Activated naive CD4-positive, alpha-beta T cell treated with anti-CD3 and anti-CD28 coated beads for 36 hours (primary cell): ENCODE data around the gene CFAP157. TPM values are rescaled to one million over a fixed set of nuclear protein-coding genes. Genes with fewer than 3 reads are reported as not detected.
"Not testable (repeated sequence)": the region's sequence is repeated elsewhere in the genome, so short reads cannot be mapped to it uniquely, and the experiment has no call there.

ENCODE experiments used
- CTCF ChIA-PET: fragments of 350-600 bp; sonication (Branson Sonifier 250); formaldehyde crosslinking; loops from one replicate; lab custom pipeline; 2021; ENCODE audit warnings: antibody characterized with exemption; lab: Charles Lee
- DNase-seq: peaks from one replicate; pipeline ENCODE4 v3.0.0-alpha.2; 2020
- H3K27ac Mint-ChIP-seq: one replicate; pipeline ENCODE4 v1.8.0; 2021; ENCODE audit warnings: mild to moderate bottlenecking, mixed read lengths
- H3K27me3 Mint-ChIP-seq: one replicate; pipeline ENCODE4 v1.8.0; 2021; ENCODE audit warnings: low read depth, mixed read lengths
- H3K36me3 Mint-ChIP-seq: one replicate; pipeline ENCODE4 v1.8.0; 2021; ENCODE audit warnings: low read depth, mixed read lengths
- H3K4me1 Mint-ChIP-seq: one replicate; pipeline ENCODE4 v1.8.0; 2021; ENCODE audit warnings: low read depth, mixed read lengths
- H3K4me3 Mint-ChIP-seq: one replicate; pipeline ENCODE4 v1.8.0; 2021; ENCODE audit warnings: mild to moderate bottlenecking, moderate library complexity, mixed read lengths
- H3K9me3 Mint-ChIP-seq: one replicate; pipeline ENCODE4 v1.8.0; 2021; ENCODE audit warnings: mixed read lengths
- intact Hi-C: fragments of 100-400 bp; cut with micrococcal nuclease; formaldehyde crosslinking; loops from one replicate; pipeline ENCODE4 v1.15.1; 2023
- total RNA-seq, 2 experiments: library from RNA; stranded (reverse); gene quantifications; one replicate each; pipeline ENCODE4 v1.2.3, GENCODE V29; 2021

The CFAP157 gene
- total RNA-seq, 2 experiments from 2014 or later, result 0.07 TPM; not detected in 1

DNA sequence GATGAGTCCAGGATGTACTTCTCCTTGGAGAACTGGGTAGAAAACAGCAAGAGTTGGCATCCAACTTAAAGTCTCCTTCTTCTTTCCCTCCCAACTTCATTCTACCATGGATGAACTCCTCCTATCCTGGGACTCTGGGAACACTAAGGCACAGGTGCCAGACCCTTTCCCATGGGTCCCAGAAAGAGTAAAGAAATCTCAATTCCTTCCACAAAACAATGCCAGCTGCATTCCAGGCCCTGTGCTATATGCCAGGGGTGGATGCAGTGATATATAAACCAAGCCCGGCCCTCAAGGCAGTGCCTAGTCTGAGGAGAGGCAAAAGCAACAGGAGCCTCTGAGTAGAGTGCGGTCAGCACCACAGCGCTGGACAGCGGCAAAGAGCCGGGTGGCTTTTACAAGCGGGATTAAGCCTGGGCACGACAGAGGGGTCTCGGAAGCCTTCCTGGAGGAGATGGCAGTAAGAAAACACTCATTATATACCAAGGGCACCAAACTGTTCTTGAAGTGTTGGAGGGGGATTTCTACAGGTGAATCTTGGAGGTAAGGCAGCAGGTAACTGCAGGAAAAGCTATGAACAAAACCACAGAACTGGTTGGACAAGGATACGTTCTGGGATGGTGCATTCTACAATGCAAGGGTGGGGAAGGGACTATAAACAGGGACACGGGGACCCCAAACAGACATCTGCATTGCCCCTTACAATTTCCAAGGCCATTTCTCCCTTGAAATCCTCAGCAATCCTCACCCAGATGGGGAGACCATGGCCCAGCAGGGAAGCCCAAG, 44.7 kb downstream of the CFAP157 start:
- H3K27me3 Mint-ChIP-seq, result no peaks in the 10 kb centered on the region
- peaks cover 9% of the 10 kb centered on the region for H3K36me3 Mint-ChIP-seq
- no peak overlapping the region for H3K27ac Mint-ChIP-seq
- no peak overlapping the region for H3K4me3 Mint-ChIP-seq
- peaks cover 4% of the 10 kb centered on the region for H3K4me1 Mint-ChIP-seq
- H3K9me3 Mint-ChIP-seq, result no peaks in the 10 kb centered on the region
- DNase-seq, result peak; percentile 24
- intact Hi-C loops, result no loop called here
- CTCF ChIA-PET, result no interaction called here

DNA sequence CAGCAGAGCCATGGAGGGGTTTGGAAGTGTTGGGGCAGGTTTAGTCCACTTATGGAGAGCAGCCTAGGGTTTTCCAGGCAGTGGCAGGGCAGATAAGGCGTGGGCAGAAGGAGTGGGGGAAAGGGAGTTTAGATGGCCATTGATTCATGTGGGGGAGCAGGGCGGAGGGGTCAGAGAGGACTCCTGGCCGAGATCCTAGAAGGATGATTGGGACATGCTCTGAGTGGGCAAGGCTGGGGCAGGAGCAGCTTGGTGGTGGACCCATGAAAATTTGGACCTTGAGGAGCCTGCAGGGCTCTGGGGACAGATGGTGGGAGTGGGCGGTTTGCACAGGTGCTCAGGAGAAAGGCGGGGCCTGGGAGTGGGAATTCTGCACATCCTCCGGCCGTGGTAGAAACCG, 46.4 kb downstream of the CFAP157 start:
- Mint-ChIP-seq H3K36me3 (peaks cover 7% of the 10 kb centered on the region), H3K4me3 (no peak overlapping the region), H3K27me3 (no peaks in the 10 kb centered on the region), H3K27ac (no peak overlapping the region), H3K4me1 (no peaks in the 10 kb centered on the region), H3K9me3 (no peaks in the 10 kb centered on the region)
- no peak for DNase-seq
- intact Hi-C loops, result no loop called here
- CTCF ChIA-PET, result no interaction called here

- CTCF ChIA-PET, result no interaction called here
- intact Hi-C loops, result no loop called here
- no peak for DNase-seq
- Mint-ChIP-seq H3K36me3 (peaks cover 7% of the 10 kb centered on the region), H3K9me3 (no peaks in the 10 kb centered on the region), H3K4me1 (no peaks in the 10 kb centered on the region), H3K27me3 (no peaks in the 10 kb centered on the region), H3K4me3 (no peak overlapping the region), H3K27ac (no peak overlapping the region)
These were observed 46.8 kb downstream of the CFAP157 start for GRCh38 chr9:127753622-127754021.

DNA sequence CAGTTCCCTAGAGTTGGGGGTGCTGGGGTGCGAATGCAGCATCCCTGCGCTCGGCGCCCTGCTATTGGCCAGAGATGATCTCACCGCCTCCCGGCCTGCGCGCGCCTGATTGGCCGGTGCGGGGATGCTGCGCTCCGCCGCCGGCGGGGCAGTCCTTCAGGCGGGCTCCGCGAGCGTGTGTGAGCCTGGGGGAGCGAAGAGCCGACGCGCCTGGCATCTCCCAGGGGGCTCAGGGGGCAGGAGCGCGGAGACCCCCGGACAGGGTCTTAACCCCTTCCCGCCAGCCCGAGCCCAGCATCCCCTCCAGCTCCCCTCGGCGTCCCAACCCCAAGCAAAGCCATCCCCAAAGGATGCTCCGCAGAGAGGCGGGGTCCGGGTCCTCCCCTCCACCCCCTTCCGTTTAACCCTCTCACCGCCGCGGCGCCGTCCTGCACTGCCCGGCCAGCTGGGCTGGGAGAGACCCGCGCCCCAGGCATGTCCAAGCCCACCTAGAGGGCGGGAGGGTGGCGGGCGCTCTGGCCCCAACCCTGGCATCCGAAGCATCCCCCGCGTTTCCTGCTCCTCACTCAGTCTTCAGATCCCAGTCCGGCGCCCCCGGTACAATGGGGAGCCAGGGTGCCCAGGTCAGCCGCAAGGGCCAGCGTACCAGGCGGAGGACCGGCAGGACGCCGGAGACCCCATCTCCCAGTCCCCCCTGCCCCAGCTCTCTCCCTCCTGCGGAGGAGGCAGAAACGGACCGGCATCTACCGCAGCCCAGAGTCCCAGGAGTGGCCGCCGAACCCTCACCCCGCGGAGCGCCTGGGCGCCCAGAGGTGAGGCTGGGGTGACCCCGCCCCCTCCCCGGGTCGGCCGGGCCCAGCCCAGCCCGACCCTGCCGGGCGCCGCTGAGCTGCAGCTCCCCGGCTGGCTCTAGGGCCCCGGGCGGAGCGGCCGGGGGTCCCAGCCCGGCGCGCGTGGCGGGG, 47.6 kb downstream of the CFAP157 start:
- Mint-ChIP-seq H3K36me3 (peaks cover 7% of the 10 kb centered on the region), H3K27me3 (no peaks in the 10 kb centered on the region), H3K27ac (no peak overlapping the region), H3K9me3 (no peaks in the 10 kb centered on the region), H3K4me1 (no peaks in the 10 kb centered on the region), H3K4me3 (no peak overlapping the region)
- no peak for DNase-seq
- CTCF ChIA-PET, result no interaction called here
- intact Hi-C loops, result no loop called here

GRCh38 chr9:127755061-127756060, 48.6 kb downstream of the CFAP157 start:
- intact Hi-C loops, result no loop called here
- Mint-ChIP-seq H3K27ac (no peak overlapping the region), H3K9me3 (no peaks in the 10 kb centered on the region), H3K4me1 (no peaks in the 10 kb centered on the region), H3K27me3 (no peaks in the 10 kb centered on the region), H3K36me3 (peaks cover 4% of the 10 kb centered on the region), H3K4me3 (no peak overlapping the region)
- no peak for DNase-seq
- CTCF ChIA-PET, result interaction anchor here (1.1 kb wide), 2 partner anchors 15 to 21 kb away, joined by 3 read pairs; no protein-coding TSS in a partner anchor

GRCh38 chr9:127756233-127756632, 49.4 kb downstream of the CFAP157 start:
- intact Hi-C loops, result no loop called here
- H3K27me3 Mint-ChIP-seq, result no peaks in the 10 kb centered on the region
- H3K4me3 Mint-ChIP-seq, result no peak overlapping the region
- no peaks in the 10 kb centered on the region for H3K9me3 Mint-ChIP-seq
- no peak overlapping the region for H3K27ac Mint-ChIP-seq
- no peaks in the 10 kb centered on the region for H3K4me1 Mint-ChIP-seq
- DNase-seq, result no peak
- no peaks in the 10 kb centered on the region for H3K36me3 Mint-ChIP-seq
- CTCF ChIA-PET, result interaction anchor here (0.6 to 1.1 kb wide), 4 partner anchors 10 to 230 kb away, joined by 3 to 5 read pairs (median 3); no protein-coding TSS in a partner anchor

DNA sequence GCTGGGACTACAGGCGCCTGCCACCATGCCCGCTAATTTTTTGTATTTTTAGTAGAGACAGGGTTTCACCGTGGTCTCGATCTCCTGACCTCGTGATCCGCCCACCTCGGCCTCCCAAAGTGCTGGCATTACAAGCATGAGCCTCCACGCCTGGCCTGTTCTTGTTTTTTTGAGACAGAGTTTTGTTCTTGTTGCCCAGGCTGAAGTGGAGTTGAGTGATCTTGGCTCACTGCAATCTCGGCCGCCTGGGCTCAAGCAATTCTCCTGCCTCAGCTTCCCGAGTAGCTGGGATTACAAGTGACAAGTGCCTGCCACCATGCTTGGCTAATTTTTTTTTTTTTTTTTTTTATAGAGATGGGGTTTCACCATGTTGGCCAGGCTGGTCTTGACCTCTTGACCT, 50.0 kb downstream of the CFAP157 start:
- H3K27me3 Mint-ChIP-seq, H3K27ac Mint-ChIP-seq, DNase-seq, H3K4me3 Mint-ChIP-seq, H3K36me3 Mint-ChIP-seq, H3K9me3 Mint-ChIP-seq, H3K4me1 Mint-ChIP-seq, intact Hi-C loops: not testable (repeated sequence)
- CTCF ChIA-PET, result interaction anchor here (0.6 to 0.8 kb wide), 3 partner anchors 9 to 68 kb away, joined by 3 to 5 read pairs (median 3); partner anchors contain the start of gene CDK9

DNA sequence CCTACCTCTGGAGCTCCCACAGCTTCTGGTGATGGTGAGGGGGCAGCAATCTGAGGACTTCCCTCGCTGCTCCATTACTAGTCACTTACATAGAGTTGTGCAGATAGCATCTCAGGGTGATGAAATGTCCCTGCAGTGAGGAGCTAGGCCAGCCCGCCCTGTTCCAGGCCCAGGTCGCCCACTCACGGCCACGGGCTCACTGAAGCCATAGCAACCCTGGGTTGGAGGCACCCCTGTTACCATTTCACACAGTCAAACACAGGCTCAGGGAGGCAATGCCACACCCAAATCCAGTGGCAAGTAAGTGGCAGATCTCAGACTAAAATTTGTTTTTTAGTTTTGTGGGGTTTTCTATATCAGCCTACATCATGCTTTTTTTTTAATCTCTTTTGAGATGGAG, 52.1 kb downstream of the CFAP157 start:
- intact Hi-C loops, result no loop called here
- H3K9me3 Mint-ChIP-seq, result no peaks in the 10 kb centered on the region
- DNase-seq, result no peak
- no peaks in the 10 kb centered on the region for H3K36me3 Mint-ChIP-seq
- peaks cover 3% of the 10 kb centered on the region for H3K4me1 Mint-ChIP-seq
- H3K27ac Mint-ChIP-seq, result no peak overlapping the region
- H3K27me3 Mint-ChIP-seq, result no peaks in the 10 kb centered on the region
- CTCF ChIA-PET, result no interaction called here
- H3K4me3 Mint-ChIP-seq, result no peak overlapping the region

DNA sequence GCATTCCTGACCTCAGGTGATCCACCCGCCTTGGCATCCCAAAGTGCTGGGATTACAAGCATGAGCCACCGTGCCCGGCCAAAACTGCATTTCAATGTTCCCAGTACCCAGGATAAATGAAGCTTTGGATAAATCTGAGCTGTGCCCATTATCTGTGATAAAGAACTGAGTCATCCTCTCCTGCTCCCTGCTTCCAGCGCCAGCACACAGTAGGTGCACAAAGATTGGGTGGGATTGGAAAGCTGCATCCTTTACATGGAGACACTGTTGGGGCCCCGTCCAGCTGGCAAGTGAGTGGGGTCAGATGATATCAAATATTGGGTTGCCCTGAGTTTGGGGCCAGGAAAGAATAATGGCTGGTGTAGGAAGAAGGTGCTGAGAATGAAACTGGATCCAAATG, 54.3 kb downstream of the CFAP157 start:
- DNase-seq, result no peak
- H3K36me3 Mint-ChIP-seq, result peaks cover 3% of the 10 kb centered on the region
- intact Hi-C loops, result no loop called here
- no peak overlapping the region for H3K27ac Mint-ChIP-seq
- CTCF ChIA-PET, result no interaction called here
- H3K4me1 Mint-ChIP-seq, result peaks cover 16% of the 10 kb centered on the region
- H3K27me3 Mint-ChIP-seq, result no peaks in the 10 kb centered on the region
- no peaks in the 10 kb centered on the region for H3K9me3 Mint-ChIP-seq
- H3K4me3 Mint-ChIP-seq, result no peak overlapping the region

DNA sequence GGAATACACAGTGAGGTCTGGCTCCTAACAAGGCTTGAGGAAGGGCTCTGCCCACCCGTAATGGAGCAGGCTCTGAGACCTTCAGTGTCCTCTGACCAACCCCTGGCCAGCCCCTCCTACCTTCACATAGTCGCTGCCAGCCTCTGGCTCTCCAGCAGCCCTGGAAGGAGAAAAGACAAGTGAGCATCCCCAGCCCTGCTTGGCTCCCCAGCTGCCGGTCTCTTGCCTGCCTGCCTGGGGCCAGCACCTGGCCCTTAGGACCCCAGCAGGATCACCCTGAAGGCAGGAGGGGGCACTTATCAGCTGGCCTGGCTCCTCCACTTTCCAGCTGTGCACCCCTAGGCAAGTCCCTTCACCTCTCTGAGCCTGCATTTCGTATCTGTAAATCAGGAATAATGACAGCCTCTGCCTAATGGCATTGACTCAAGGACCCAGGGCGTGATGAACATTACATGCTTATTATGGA, 54.7 kb downstream of the CFAP157 start:
- no peaks in the 10 kb centered on the region for H3K9me3 Mint-ChIP-seq
- no peaks in the 10 kb centered on the region for H3K27me3 Mint-ChIP-seq
- CTCF ChIA-PET, result no interaction called here
- H3K27ac Mint-ChIP-seq, result no peak overlapping the region
- no peak overlapping the region for H3K4me3 Mint-ChIP-seq
- peaks cover 7% of the 10 kb centered on the region for H3K36me3 Mint-ChIP-seq
- no peak for DNase-seq
- H3K4me1 Mint-ChIP-seq, result peaks cover 21% of the 10 kb centered on the region
- intact Hi-C loops, result no loop called here

GRCh38 chr9:127762111-127762676, 55.4 kb downstream of the CFAP157 start:
- intact Hi-C loops, result no loop called here
- Mint-ChIP-seq H3K9me3 (no peaks in the 10 kb centered on the region), H3K27ac (no peak overlapping the region), H3K36me3 (peaks cover 7% of the 10 kb centered on the region), H3K4me3 (no peak overlapping the region), H3K27me3 (no peaks in the 10 kb centered on the region), H3K4me1 (peaks cover 27% of the 10 kb centered on the region)
- CTCF ChIA-PET, result interaction anchor here (1.2 to 1.9 kb wide), 2 partner anchors 18 to 28 kb away, joined by 3 to 8 read pairs; partner anchors contain the start of gene TOR2A
- DNase-seq, result no peak
